NCI-H69 (cell line): ENCODE data around the gene TOMM6.

ENCODE experiments used
- DNase-seq: peaks from one replicate; lab custom pipeline; 2025; lab: John Stamatoyannopoulos, UW

The TOMM6 gene

GRCh38 chr6:41824571-41825569 lies 37.4 kb downstream of the TOMM6 start:
- no peak for DNase-seq

GRCh38 chr6:41826343-41827022 lies 39.0 kb downstream of the TOMM6 start:
- no peak for DNase-seq

- no peak for DNase-seq
Measured at GRCh38 chr6:41832263-41832662, 44.8 kb downstream of the TOMM6 start.

DNA sequence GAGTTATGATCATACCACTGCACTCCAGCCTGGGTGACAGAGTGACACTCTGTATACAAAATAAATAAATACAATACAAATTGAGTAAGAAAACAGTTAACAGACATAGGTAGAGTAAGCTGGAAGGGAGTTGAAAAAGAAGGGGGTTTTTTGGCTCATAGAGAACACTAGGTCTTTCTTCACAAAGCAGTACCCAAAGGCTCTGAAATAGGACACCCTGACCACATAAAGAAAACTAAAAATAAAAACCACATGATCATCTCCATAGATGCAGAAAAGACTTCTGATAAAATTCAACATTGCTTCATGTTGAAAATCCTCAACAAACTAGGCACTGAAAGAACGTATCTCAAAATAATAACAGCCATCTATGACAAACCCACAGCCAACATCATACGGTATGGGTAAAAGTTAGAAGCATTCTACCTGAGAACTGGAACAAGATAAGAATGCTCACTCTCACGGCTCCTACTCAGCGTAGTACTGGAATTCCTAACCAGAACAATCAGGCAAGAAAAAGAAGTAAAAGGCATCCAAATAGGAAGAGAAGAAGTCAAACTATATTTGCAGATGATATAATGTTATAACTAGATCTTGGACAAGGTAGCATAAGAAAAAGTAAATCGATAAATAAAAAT lies 48.6 kb downstream of the TOMM6 start:
- DNase-seq: no peak

DNA sequence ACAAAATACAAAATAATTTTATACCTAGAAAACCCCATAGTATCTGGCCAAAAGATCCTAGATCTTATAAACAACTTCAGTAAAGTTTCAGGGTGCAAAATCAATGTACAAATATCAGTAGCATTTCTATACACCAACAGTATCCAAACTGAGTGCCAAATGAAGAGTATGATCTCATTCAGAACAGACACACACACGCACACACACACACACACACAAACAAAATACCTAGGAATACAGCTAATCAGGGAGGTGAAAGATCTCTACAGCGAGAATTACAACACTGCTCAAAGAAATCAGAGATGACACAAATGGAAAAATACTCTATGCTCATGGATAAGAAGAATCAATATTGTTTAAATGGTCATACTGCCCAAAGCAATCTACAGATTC lies 49.2 kb downstream of the TOMM6 start:
- DNase-seq: no peak
